Measurements from ENCODE around the gene C2CD2. TPM values are rescaled to one million over a fixed set of nuclear protein-coding genes. Genes with fewer than 3 reads are reported as not detected.

The C2CD2 gene
- total and polyA plus RNA-seq, 2 of the 8 experiments (the other 6 are each of a cell fraction or from before 2014, with no cell fraction given) = 10.4 to 13.0 TPM

GRCh38 chr21:41856572-41856971 lies 97.2 kb downstream of the C2CD2 start:
- H3K27ac ChIP-seq (ENCODE audit: low read depth, low read length) = no peak overlapping the region
- no peak overlapping the region for H4K5ac ChIP-seq (ENCODE audit: insufficient read length, low read depth, low read length)
- no peak overlapping the region for H2BK12ac ChIP-seq (ENCODE audit: low read depth, low read length)
- H3K9ac ChIP-seq (replicated peaks in 1 of 4; ENCODE audit: extremely low read depth in 1 of 4, low read depth in 3 of 4, low read length in 3 of 4) = no peak overlapping the region
- no peak overlapping the region for H3K4ac ChIP-seq (replicated peaks; ENCODE audit: insufficient read length, low read depth, low read length)
- no peaks in the 10 kb centered on the region for H3K23me2 ChIP-seq (ENCODE audit: low read depth, low read length)
- H3K4me2 ChIP-seq (ENCODE audit: insufficient read depth in 1 of 2, low read depth in 2 of 2, low read length in 2 of 2) = no peak overlapping the region
- H2BK120ac ChIP-seq (replicated peaks; ENCODE audit: low read depth, low read length) = no peak overlapping the region
- H3K4me3 ChIP-seq (ENCODE audit: extremely low read depth in 1 of 4, insufficient read depth in 2 of 4, low read depth in 3 of 4, low read length in 4 of 4) = no peak overlapping the region
- no peak overlapping the region for H2BK15ac ChIP-seq (ENCODE audit: low read length)
- H3K18ac ChIP-seq (ENCODE audit: extremely low read depth, low read length) = no peak overlapping the region
- ChIA-PET POLR2A (ENCODE audit: partially characterized antibody) (no interaction called here), CTCF (ENCODE audit: partially characterized antibody) (interaction anchor here (0.8 to 3.8 kb wide), 3 partner anchors 9 to 86 kb away, joined by 3 to 11 read pairs (median 3); no protein-coding TSS in a partner anchor)
- no peak overlapping the region for H4K8ac ChIP-seq (ENCODE audit: extremely low read depth, insufficient read depth, low read length)
- WGBS, 2 experiments (ENCODE audit: extremely low coverage in 1 of 2, insufficient coverage in 1 of 2, insufficient read length in 1 of 2, insufficient replicate concordance in 2 of 2, low coverage in 1 of 2, low lambda C conversion rate in 2 of 2, missing lambda C conversion rate in 1 of 2) = 94% methylated on average over 10 of the region's 10 CpGs; no CpG with 5 or more reads in 1 of the 2 experiments
- FAIRE-seq (no peak), DNase-seq (ENCODE audit: low read depth in 1 of 2, low spot score in 2 of 2) (no peak)
- H3K9me3 ChIP-seq (ENCODE audit: insufficient read depth in 2 of 2, low read depth in 1 of 2, low read length in 1 of 2) = no peaks in the 10 kb centered on the region
- H3K4me1 ChIP-seq (replicated peaks in 1 of 4; ENCODE audit: control insufficient read depth in 3 of 4, insufficient read depth in 4 of 4, low read length in 3 of 4) = 0 out of 7 replicates have a peak, but pooled peaks cover 0 to 2% (median 0%) of the 10 kb centered on the region in 4 experiments
- H3K14ac ChIP-seq (ENCODE audit: insufficient read length) = no peak overlapping the region
- H2AK5ac ChIP-seq (ENCODE audit: low read depth, low read length) = no peak overlapping the region
- H3K36me3 ChIP-seq (ENCODE audit: control insufficient read depth in 2 of 4, insufficient read depth in 4 of 4, low read length in 3 of 4) = peaks cover 3 to 9% (median 4%) of the 10 kb centered on the region in 4 experiments; a peak in 5 of 8 replicates
- H3K27me3 ChIP-seq (replicated peaks in 1 of 4; ENCODE audit: control insufficient read depth in 3 of 4, extremely low read depth in 1 of 4, insufficient read depth in 3 of 4, low read length in 3 of 4) = no peaks in the 10 kb centered on the region
- no peak overlapping the region for H2BK20ac ChIP-seq (ENCODE audit: low read length)
- no peak overlapping the region for H3K56ac ChIP-seq (replicated peaks; ENCODE audit: insufficient read length, low read depth, low read length)
- H3K79me1 ChIP-seq (ENCODE audit: low read depth, low read length) = no peaks in the 10 kb centered on the region
- H4K20me1 ChIP-seq (replicated peaks in 1 of 2; ENCODE audit: control insufficient read depth in 1 of 2, insufficient read depth in 2 of 2, low read length in 2 of 2) = peaks cover 0 to 5% of the 10 kb centered on the region in 2 experiments
- no peak overlapping the region for H4K91ac ChIP-seq (replicated peaks; ENCODE audit: insufficient read length, low read length)
- H2BK5ac ChIP-seq (ENCODE audit: low read depth, low read length) = no peak overlapping the region
- H3K79me2 ChIP-seq (ENCODE audit: control insufficient read depth in 1 of 2, insufficient read depth in 2 of 2, low read length in 2 of 2) = peaks cover 0 to 2% of the 10 kb centered on the region in 2 experiments; a peak in 1 of 4 replicates
- no peak overlapping the region for H3K23ac ChIP-seq (ENCODE audit: insufficient read length)
- no peak overlapping the region for H2AFZ ChIP-seq (ENCODE audit: low read length)
- TF ChIP-seq KDM4A (IDR thresholded peaks at IDR 0.05; ENCODE audit: low read depth, low read length, severe bottlenecking) (no peak), EGR1 (IDR thresholded peaks at IDR 0.05; ENCODE audit: borderline replicate concordance, low read depth, low read length) (no peak), EP300 (IDR thresholded peaks at IDR 0.05; ENCODE audit: borderline replicate concordance in 1 of 2, low read depth in 2 of 2, low read length in 2 of 2) (no peak), MAFK (IDR thresholded peaks at IDR 0.05; ENCODE audit: low read depth, low read length) (no peak), RAD21 (IDR thresholded peaks at IDR 0.05 in 1 of 2, conservative IDR thresholded peaks at IDR 0.05 in 1 of 2; ENCODE audit: low read depth in 2 of 2, low read length in 2 of 2) (no peak), ATF3 (IDR thresholded peaks at IDR 0.05; ENCODE audit: insufficient read depth, low read depth, low read length) (no peak), SIRT6 (IDR thresholded peaks at IDR 0.05; ENCODE audit: low read length) (no peak), JUN (IDR thresholded peaks at IDR 0.05; ENCODE audit: low read depth, low read length) (no peak), RFX5 (IDR thresholded peaks at IDR 0.05; ENCODE audit: borderline replicate concordance, low read depth, low read length) (no peak), TAF7 (optimal IDR thresholded peaks at IDR 0.05; ENCODE audit: borderline replicate concordance, low read depth, low read length) (no peak)
- TF ChIP-seq, protein P1, sequence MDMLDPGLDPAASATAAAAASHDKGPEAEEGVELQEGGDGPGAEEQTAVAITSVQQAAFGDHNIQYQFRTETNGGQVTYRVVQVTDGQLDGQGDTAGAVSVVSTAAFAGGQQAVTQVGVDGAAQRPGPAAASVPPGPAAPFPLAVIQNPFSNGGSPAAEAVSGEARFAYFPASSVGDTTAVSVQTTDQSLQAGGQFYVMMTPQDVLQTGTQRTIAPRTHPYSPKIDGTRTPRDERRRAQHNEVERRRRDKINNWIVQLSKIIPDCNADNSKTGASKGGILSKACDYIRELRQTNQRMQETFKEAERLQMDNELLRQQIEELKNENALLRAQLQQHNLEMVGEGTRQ (IDR thresholded peaks at IDR 0.05; ENCODE audit: low read length) = no peak
